ENCODE measurements around the gene TBC1D5.
"Not testable (repeated sequence)": the region's sequence is repeated elsewhere in the genome, so short reads cannot be mapped to it uniquely, and the experiment has no call there.

Gene TBC1D5

DNA sequence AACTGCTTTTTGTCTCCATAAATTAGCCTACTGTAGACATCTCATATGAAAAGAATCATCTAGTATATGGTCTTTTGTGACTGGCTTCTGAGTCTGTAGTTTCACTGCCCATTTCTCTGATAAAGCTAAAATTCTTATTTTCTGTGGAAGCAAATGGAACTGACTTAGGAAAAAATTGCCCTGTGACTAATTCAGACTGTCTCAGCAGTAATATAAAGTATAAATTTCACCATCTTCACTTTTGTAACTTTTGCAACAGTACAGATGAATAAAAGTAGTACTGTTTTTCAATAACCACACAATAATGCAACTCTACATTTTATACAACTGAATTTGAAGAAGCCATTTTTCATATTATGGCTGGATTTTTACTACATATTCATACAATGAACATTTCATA, 104.1 kb downstream of the TBC1D5 start:
- no peak for DNase-seq (ENCODE audit: low read depth)
- no peak overlapping the region for H3K4me3 ChIP-seq (ENCODE audit: control insufficient read depth, low read depth, low read length)
- TF ChIP-seq CTCF (IDR thresholded peaks at IDR 0.05; ENCODE audit: control insufficient read depth, insufficient read depth, low read depth, low read length, missing control alignments) = no peak

DNA sequence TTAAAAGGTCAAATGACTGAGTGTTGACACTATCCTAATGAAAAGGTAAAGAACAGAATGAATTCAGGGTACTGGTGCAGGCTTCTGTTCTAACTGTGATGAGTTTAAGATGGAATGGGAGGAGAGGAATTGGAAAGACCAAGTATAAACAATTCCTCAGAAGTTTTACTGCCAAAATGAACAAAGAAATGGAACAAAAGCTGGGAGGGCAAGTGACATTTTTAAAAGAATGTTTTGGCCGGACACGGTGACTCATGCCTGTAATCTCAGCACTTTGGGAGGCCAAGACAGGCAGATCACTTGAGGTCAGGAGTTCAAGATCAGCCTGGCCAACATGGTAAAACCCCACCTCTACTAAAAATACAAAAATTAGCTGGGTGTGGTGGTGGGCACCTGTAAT, 106.8 kb downstream of the TBC1D5 start:
- not testable (repeated sequence) for H3K4me3 ChIP-seq (ENCODE audit: control insufficient read depth, low read depth, low read length); DNase-seq (ENCODE audit: low read depth)

DNA sequence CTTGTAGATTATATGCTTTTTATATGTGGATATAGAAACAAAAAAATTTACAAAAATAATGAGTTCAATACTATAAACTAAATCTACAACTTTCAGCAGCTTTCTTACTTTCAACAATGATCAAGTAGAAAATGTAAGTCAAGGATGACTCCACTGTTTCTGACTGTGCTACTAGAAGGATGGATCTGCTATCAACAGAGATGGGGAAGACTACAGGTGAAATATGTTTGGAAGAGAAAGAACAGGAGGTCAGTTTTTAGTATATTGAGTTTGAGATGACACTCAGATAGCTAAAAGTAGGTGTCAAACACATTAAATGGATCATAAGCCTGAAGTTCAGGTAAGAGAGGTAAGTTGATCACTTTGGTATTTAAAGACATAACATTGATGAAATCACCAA, 107.5 kb downstream of the TBC1D5 start:
- H3K4me3 ChIP-seq (ENCODE audit: control insufficient read depth, low read depth, low read length) = no peak overlapping the region
- no peak for TF ChIP-seq CTCF (IDR thresholded peaks at IDR 0.05; ENCODE audit: control insufficient read depth, insufficient read depth, low read depth, low read length, missing control alignments)
- no peak for DNase-seq (ENCODE audit: low read depth)

DNA sequence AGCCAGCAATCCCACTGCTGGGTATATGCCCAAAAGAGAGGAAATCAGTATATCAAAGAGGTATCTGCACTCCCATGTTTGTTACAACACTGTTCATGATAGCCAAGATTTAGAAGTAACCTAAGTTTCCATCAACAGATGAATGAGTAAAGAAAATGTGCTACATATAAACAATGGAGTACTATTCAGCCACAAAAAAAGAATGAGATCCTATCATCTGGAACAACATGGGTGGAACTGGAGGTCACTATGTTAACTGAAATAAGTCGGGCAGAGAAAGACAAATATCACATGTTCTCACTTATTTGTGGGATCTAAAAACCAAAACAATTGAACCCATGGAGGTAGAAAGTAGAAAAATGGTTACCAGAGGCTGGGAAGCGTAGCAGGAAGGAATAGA, 108.2 kb downstream of the TBC1D5 start:
- no peak for DNase-seq (ENCODE audit: low read depth)
- no peak for TF ChIP-seq CTCF (IDR thresholded peaks at IDR 0.05; ENCODE audit: control insufficient read depth, insufficient read depth, low read depth, low read length, missing control alignments)
- no peak overlapping the region for H3K4me3 ChIP-seq (ENCODE audit: control insufficient read depth, low read depth, low read length)

- TF ChIP-seq CTCF (IDR thresholded peaks at IDR 0.05; ENCODE audit: control insufficient read depth, insufficient read depth, low read depth, low read length, missing control alignments) = no peak
- no peak for DNase-seq (ENCODE audit: low read depth)
- H3K4me3 ChIP-seq (ENCODE audit: control insufficient read depth, low read depth, low read length) = no peak overlapping the region
These were observed 109.9 kb downstream of the TBC1D5 start for GRCh38 chr3:17632401-17633100.

GRCh38 chr3:17631609-17632008, 110.8 kb downstream of the TBC1D5 start:
- no peak for DNase-seq (ENCODE audit: low read depth)
- no peak for TF ChIP-seq CTCF (IDR thresholded peaks at IDR 0.05; ENCODE audit: control insufficient read depth, insufficient read depth, low read depth, low read length, missing control alignments)
- H3K4me3 ChIP-seq (ENCODE audit: control insufficient read depth, low read depth, low read length) = no peak overlapping the region

DNA sequence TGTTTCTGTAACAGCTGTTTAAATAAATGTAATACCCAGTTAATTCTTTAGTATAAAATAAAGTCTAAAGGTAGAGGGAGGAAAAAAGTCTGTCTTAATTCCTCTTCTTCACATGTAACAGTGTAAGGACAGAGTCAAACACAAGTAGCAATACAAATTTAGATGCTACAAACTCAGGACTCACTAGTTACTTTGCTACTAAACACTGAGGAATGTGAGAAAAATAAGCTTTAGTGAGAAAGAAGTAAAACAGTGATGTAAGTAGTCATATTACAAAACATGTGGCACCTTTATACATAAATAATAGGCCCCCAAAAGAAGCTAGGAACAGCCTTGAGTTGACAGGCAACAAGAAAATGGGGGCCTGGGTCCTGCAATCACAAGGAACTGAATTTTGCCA, 113.0 kb downstream of the TBC1D5 start:
- no peak for DNase-seq (ENCODE audit: low read depth)
- no peak for TF ChIP-seq CTCF (IDR thresholded peaks at IDR 0.05; ENCODE audit: control insufficient read depth, insufficient read depth, low read depth, low read length, missing control alignments)
- H3K4me3 ChIP-seq (ENCODE audit: control insufficient read depth, low read depth, low read length) = no peak overlapping the region

Measured in AG09309 (cell line).